ENCODE results near the gene PLXDC2.

The PLXDC2 gene

GRCh38 chr10:19891429-19891828, 75.2 kb downstream of the PLXDC2 start:
- DNase-seq (ENCODE audit: insufficient read length, low spot score) = no peak
- TF ChIP-seq PAX5 (IDR thresholded peaks at IDR 0.05; ENCODE audit: insufficient read depth, low read length, severe bottlenecking) = no peak
- TF ChIP-seq POU2F2 (IDR thresholded peaks at IDR 0.05; ENCODE audit: low read depth, low read length) = no peak
- no peak for TF ChIP-seq SPI1 (IDR thresholded peaks at IDR 0.05; ENCODE audit: low read depth, low read length)
- no peak for TF ChIP-seq TAF1 (IDR thresholded peaks at IDR 0.05; ENCODE audit: low read depth, low read length)
- no peak for TF ChIP-seq POLR2AphosphoS5 (IDR thresholded peaks at IDR 0.05; ENCODE audit: low read depth, low read length)
- no peak for TF ChIP-seq POLR2A (IDR thresholded peaks at IDR 0.05; ENCODE audit: low read depth, low read length)
- no peak for FAIRE-seq

GRCh38 chr10:19892270-19892669, 76.0 kb downstream of the PLXDC2 start:
- no peak for FAIRE-seq
- TF ChIP-seq POU2F2 (IDR thresholded peaks at IDR 0.05; ENCODE audit: low read depth, low read length) = no peak
- TF ChIP-seq POLR2A (IDR thresholded peaks at IDR 0.05; ENCODE audit: low read depth, low read length) = no peak
- TF ChIP-seq SPI1 (IDR thresholded peaks at IDR 0.05; ENCODE audit: low read depth, low read length) = no peak
- TF ChIP-seq PAX5 (IDR thresholded peaks at IDR 0.05; ENCODE audit: insufficient read depth, low read length, severe bottlenecking) = no peak
- TF ChIP-seq TAF1 (IDR thresholded peaks at IDR 0.05; ENCODE audit: low read depth, low read length) = no peak
- no peak for TF ChIP-seq POLR2AphosphoS5 (IDR thresholded peaks at IDR 0.05; ENCODE audit: low read depth, low read length)

GRCh38 chr10:19892677-19893076, 76.4 kb downstream of the PLXDC2 start:
- DNase-seq (ENCODE audit: insufficient read length, low spot score) = no peak
- no peak for FAIRE-seq

More at GRCh38 chr10:19892270-19892669, 76.0 kb downstream of the PLXDC2 start:
- no peak for DNase-seq (ENCODE audit: insufficient read length, low spot score)

GRCh38 chr10:19895500-19895899, 79.3 kb downstream of the PLXDC2 start:
- DNase-seq (ENCODE audit: insufficient read length, low spot score) (no peak), FAIRE-seq (no peak)
- TF ChIP-seq POLR2AphosphoS5 (IDR thresholded peaks at IDR 0.05; ENCODE audit: low read depth, low read length) (no peak), POLR2A (IDR thresholded peaks at IDR 0.05; ENCODE audit: low read depth, low read length) (no peak), POU2F2 (IDR thresholded peaks at IDR 0.05; ENCODE audit: low read depth, low read length) (no peak), TAF1 (IDR thresholded peaks at IDR 0.05; ENCODE audit: low read depth, low read length) (no peak), PAX5 (IDR thresholded peaks at IDR 0.05; ENCODE audit: insufficient read depth, low read length, severe bottlenecking) (no peak), SPI1 (IDR thresholded peaks at IDR 0.05; ENCODE audit: low read depth, low read length) (no peak)

More at GRCh38 chr10:19892677-19893076, 76.4 kb downstream of the PLXDC2 start:
- TF ChIP-seq POLR2A (IDR thresholded peaks at IDR 0.05; ENCODE audit: low read depth, low read length) (no peak), SPI1 (IDR thresholded peaks at IDR 0.05; ENCODE audit: low read depth, low read length) (no peak)

- DNase-seq (ENCODE audit: insufficient read length, low spot score) (no peak), FAIRE-seq (no peak)
- no peak for TF ChIP-seq POU2F2 (IDR thresholded peaks at IDR 0.05; ENCODE audit: low read depth, low read length)
- TF ChIP-seq PAX5 (IDR thresholded peaks at IDR 0.05; ENCODE audit: insufficient read depth, low read length, severe bottlenecking) = no peak
- TF ChIP-seq POLR2AphosphoS5 (IDR thresholded peaks at IDR 0.05; ENCODE audit: low read depth, low read length) = no peak
- no peak for TF ChIP-seq SPI1 (IDR thresholded peaks at IDR 0.05; ENCODE audit: low read depth, low read length)
- no peak for TF ChIP-seq POLR2A (IDR thresholded peaks at IDR 0.05; ENCODE audit: low read depth, low read length)
- TF ChIP-seq TAF1 (IDR thresholded peaks at IDR 0.05; ENCODE audit: low read depth, low read length) = no peak
These were observed 86.2 kb downstream of the PLXDC2 start for GRCh38 chr10:19902456-19902855.

GRCh38 chr10:19904202-19904661, 88.0 kb downstream of the PLXDC2 start:
- TF ChIP-seq POLR2A (IDR thresholded peaks at IDR 0.05; ENCODE audit: low read depth, low read length) = no peak
- TF ChIP-seq POU2F2 (IDR thresholded peaks at IDR 0.05; ENCODE audit: low read depth, low read length) = no peak
- no peak for TF ChIP-seq TAF1 (IDR thresholded peaks at IDR 0.05; ENCODE audit: low read depth, low read length)
- TF ChIP-seq PAX5 (IDR thresholded peaks at IDR 0.05; ENCODE audit: insufficient read depth, low read length, severe bottlenecking) = no peak
- TF ChIP-seq SPI1 (IDR thresholded peaks at IDR 0.05; ENCODE audit: low read depth, low read length) = no peak
- no peak for TF ChIP-seq POLR2AphosphoS5 (IDR thresholded peaks at IDR 0.05; ENCODE audit: low read depth, low read length)
- DNase-seq (ENCODE audit: insufficient read length, low spot score) (no peak), FAIRE-seq (no peak)

GRCh38 chr10:19906108-19906791, 90.0 kb downstream of the PLXDC2 start:
- DNase-seq (ENCODE audit: insufficient read length, low spot score) (no peak), FAIRE-seq (no peak)
- TF ChIP-seq POLR2A (IDR thresholded peaks at IDR 0.05; ENCODE audit: low read depth, low read length) = no peak
- no peak for TF ChIP-seq POU2F2 (IDR thresholded peaks at IDR 0.05; ENCODE audit: low read depth, low read length)
- TF ChIP-seq SPI1 (IDR thresholded peaks at IDR 0.05; ENCODE audit: low read depth, low read length) = no peak
- TF ChIP-seq PAX5 (IDR thresholded peaks at IDR 0.05; ENCODE audit: insufficient read depth, low read length, severe bottlenecking) = no peak
- no peak for TF ChIP-seq TAF1 (IDR thresholded peaks at IDR 0.05; ENCODE audit: low read depth, low read length)
- no peak for TF ChIP-seq POLR2AphosphoS5 (IDR thresholded peaks at IDR 0.05; ENCODE audit: low read depth, low read length)

- FAIRE-seq (no peak), DNase-seq (ENCODE audit: insufficient read length, low spot score) (no peak)
- TF ChIP-seq POU2F2 (IDR thresholded peaks at IDR 0.05; ENCODE audit: low read depth, low read length) = no peak
- TF ChIP-seq POLR2A (IDR thresholded peaks at IDR 0.05; ENCODE audit: low read depth, low read length) = no peak
- TF ChIP-seq TAF1 (IDR thresholded peaks at IDR 0.05; ENCODE audit: low read depth, low read length) = no peak
- no peak for TF ChIP-seq SPI1 (IDR thresholded peaks at IDR 0.05; ENCODE audit: low read depth, low read length)
- no peak for TF ChIP-seq POLR2AphosphoS5 (IDR thresholded peaks at IDR 0.05; ENCODE audit: low read depth, low read length)
- TF ChIP-seq PAX5 (IDR thresholded peaks at IDR 0.05; ENCODE audit: insufficient read depth, low read length, severe bottlenecking) = no peak
These were observed 92.9 kb downstream of the PLXDC2 start for GRCh38 chr10:19908991-19909696.

- FAIRE-seq (no peak), DNase-seq (ENCODE audit: insufficient read length, low spot score) (no peak)
- no peak for TF ChIP-seq POLR2AphosphoS5 (IDR thresholded peaks at IDR 0.05; ENCODE audit: low read depth, low read length)
- TF ChIP-seq POLR2A (IDR thresholded peaks at IDR 0.05; ENCODE audit: low read depth, low read length) = no peak
- TF ChIP-seq SPI1 (IDR thresholded peaks at IDR 0.05; ENCODE audit: low read depth, low read length) = no peak
- TF ChIP-seq PAX5 (IDR thresholded peaks at IDR 0.05; ENCODE audit: insufficient read depth, low read length, severe bottlenecking) = no peak
These were observed 95.7 kb downstream of the PLXDC2 start for GRCh38 chr10:19911886-19912285.
